A673 (cell line): ENCODE measurements around the gene CHTOP. TPM values are rescaled to one million over a fixed set of nuclear protein-coding genes. Genes with fewer than 3 reads are reported as not detected.

Experiments used
- BruUV-seq: library from RNA; stranded (reverse); fragments of 400-500 nt; replicated peaks from 2 replicates; lab custom pipeline; 2021; lab: Mats Ljungman, UMichigan
- CTCF ChIA-PET: fragments of 300-600 bp; sonication (Branson Sonifier 250); formaldehyde crosslinking; loops from one replicate; lab custom pipeline; 2022; ENCODE audit warnings: antibody characterized with exemption; lab: Charles Lee
- POLR2A ChIA-PET: fragments of 300-600 bp; sonication (Branson Sonifier 250); formaldehyde crosslinking; loops from one replicate; lab custom pipeline; 2022; ENCODE audit warnings: antibody characterized with exemption; ENCODE audit not compliant: low non-redundant PET; lab: Charles Lee
- DNase-seq: peaks from one replicate; pipeline ENCODE4 v3.0.0-alpha.2; 2015; ENCODE audit warnings: low spot score
- H3K27ac ChIP-seq: fragments of 200-600 bp; sonication (generic); 2 replicates; pipeline ENCODE4 v1.5.1; 2016; ENCODE audit warnings: mixed run types, low read depth, mild to moderate bottlenecking, mixed read lengths, antibody characterized with exemption, low read length; ENCODE audit not compliant: poor library complexity, severe bottlenecking
- H3K27me3 ChIP-seq: fragments of 200-600 bp; sonication (generic); replicated peaks from 2 replicates; pipeline ENCODE4 v1.6.1; 2017; ENCODE audit warnings: mixed run types, low read depth, mild to moderate bottlenecking, mixed read lengths, antibody characterized with exemption, low read length; ENCODE audit not compliant: insufficient read depth, poor library complexity
- H3K36me3 ChIP-seq: fragments of 200-600 bp; sonication (generic); 2 replicates; pipeline ENCODE4 v1.6.1; 2016; ENCODE audit warnings: mixed run types, mild to moderate bottlenecking, mixed read lengths, antibody characterized with exemption, low read length; ENCODE audit not compliant: insufficient read depth, poor library complexity, severe bottlenecking
- H3K4me1 ChIP-seq: fragments of 200-600 bp; sonication (generic); 2 replicates; pipeline ENCODE4 v1.6.1; 2017; ENCODE audit warnings: mixed run types, mild to moderate bottlenecking, mixed read lengths, antibody characterized with exemption, low read length; ENCODE audit not compliant: insufficient read depth, poor library complexity, severe bottlenecking
- H3K4me3 ChIP-seq: fragments of 200-600 bp; sonication (generic); 2 replicates; pipeline ENCODE4 v1.5.1; 2016; ENCODE audit warnings: low read depth, mixed run types, mild to moderate bottlenecking, mixed read lengths, low read length; ENCODE audit not compliant: poor library complexity, severe bottlenecking
- H3K9me3 ChIP-seq: fragments of 200-600 bp; sonication (generic); 2 replicates; pipeline ENCODE4 v1.6.1; 2016; ENCODE audit warnings: mixed run types, low read depth, mild to moderate bottlenecking, mixed read lengths, antibody characterized with exemption, low read length; ENCODE audit not compliant: poor library complexity, severe bottlenecking
- EZH2 ChIP-seq: fragments of 200-600 bp; sonication (generic); IDR thresholded peaks from 2 replicates; pipeline ENCODE4 v1.6.1; 2017; ENCODE audit warnings: borderline replicate concordance, low read depth, mild to moderate bottlenecking, mixed read lengths, antibody characterized with exemption, low read length; ENCODE audit not compliant: poor library complexity, severe bottlenecking
- intact Hi-C: fragments of 100-400 bp; cut with micrococcal nuclease; formaldehyde crosslinking; loops from one replicate; pipeline ENCODE4 v1.10.0; 2022; ENCODE audit not compliant: unreplicated experiment
- total RNA-seq: library from RNA; stranded (reverse); gene quantifications from 2 replicates; pipeline ENCODE4 v1.2.3, GENCODE V29; 2021
- TF ChIP-seq, protein P1 (sequence below): fragments of 300-800, 200-600 bp; sonication (generic); conservative IDR thresholded peaks from 2 replicates; pipeline ENCODE4 v1.5.1; 2017; ENCODE audit warnings: low read depth, mild to moderate bottlenecking, antibody characterized with exemption, low read length, moderate library complexity, mixed read lengths

CHTOP gene
- total RNA-seq, 1 experiment from 2014 or later: 101 TPM

DNA sequence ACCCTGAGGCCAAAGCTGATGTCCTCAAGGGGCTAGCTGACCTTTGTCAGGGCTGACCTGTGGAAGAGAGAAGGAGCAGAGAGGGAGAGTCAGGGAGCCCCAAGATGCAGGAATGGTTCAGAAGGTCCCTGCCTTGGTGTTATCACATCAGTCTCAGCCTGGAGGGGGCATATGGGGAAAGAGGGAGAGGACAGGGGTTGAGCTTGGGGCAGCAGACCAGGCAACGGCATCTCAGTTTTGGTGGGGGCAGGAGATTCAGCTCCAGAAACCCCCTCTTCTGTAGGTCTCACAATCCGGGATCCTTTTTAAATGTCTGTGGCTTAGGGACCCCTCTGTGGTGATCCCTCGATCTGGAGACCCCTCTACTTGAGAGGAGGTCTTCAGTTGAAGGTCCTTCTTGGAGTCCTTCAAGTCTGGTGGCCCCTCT, 7.4 kb upstream of the CHTOP start:
- Histone ChIP-seq H3K9me3 (no peaks in the 10 kb centered on the region), H3K27ac (peak overlapping the region; percentile 69), H3K27me3 (no peaks in the 10 kb centered on the region), H3K4me3 (no peak overlapping the region), H3K4me1 (peaks cover 23% of the 10 kb centered on the region), H3K36me3 (no peaks in the 10 kb centered on the region)
- BruUV-seq: no TSS peak
- DNase-seq: no peak
- intact Hi-C loops: no loop called here
- ChIA-PET POLR2A (interaction anchor here (0.6 kb wide), 1 partner anchor 189 kb away, joined by 10 read pairs; no protein-coding TSS in a partner anchor), CTCF (no interaction called here)
- TF ChIP-seq, protein P1, sequence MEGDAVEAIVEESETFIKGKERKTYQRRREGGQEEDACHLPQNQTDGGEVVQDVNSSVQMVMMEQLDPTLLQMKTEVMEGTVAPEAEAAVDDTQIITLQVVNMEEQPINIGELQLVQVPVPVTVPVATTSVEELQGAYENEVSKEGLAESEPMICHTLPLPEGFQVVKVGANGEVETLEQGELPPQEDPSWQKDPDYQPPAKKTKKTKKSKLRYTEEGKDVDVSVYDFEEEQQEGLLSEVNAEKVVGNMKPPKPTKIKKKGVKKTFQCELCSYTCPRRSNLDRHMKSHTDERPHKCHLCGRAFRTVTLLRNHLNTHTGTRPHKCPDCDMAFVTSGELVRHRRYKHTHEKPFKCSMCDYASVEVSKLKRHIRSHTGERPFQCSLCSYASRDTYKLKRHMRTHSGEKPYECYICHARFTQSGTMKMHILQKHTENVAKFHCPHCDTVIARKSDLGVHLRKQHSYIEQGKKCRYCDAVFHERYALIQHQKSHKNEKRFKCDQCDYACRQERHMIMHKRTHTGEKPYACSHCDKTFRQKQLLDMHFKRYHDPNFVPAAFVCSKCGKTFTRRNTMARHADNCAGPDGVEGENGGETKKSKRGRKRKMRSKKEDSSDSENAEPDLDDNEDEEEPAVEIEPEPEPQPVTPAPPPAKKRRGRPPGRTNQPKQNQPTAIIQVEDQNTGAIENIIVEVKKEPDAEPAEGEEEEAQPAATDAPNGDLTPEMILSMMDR: no peak
- no peak for TF ChIP-seq EZH2

DNA sequence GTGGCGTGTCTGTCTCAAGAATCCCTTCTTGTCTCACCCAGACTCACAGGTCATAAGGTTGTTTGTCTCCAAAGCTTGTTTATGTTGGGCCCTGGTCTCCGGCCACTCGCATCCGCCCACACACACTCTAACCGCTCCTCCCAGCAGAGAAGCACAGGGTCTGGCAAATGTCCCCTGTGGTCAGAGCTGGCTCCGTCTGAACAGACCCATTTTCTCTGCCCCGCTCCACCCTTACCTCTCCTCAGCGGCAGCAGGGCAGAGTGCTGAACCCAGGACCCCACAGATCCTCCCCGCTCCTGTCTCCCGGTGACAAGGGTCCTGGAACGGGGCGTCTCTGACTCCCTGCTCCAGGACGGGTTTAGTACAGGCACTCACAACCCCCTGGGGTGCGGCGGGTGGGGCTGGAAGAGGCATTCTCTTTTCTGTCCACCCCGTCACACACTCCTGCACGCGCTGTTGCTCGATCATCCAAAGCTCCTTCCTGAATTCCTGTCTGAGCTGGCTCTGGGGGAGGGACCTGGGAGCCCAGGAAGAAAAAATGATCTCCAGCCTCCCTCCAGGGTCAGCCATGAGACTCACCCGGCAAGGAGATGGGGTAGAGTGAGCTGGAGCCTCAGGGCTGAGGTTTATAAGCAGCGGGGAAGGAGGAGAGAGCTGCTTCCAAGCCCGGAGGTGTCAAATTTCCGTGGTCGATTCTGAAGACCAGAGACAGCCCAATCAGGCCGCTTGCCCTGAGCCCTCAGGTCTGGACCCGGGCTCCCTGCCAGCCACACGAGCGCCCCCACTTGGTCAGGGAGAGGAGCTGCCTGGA, 6.8 kb upstream of the CHTOP start, which contains the start of gene S100A13:
Gene S100A13 (minus strand): TSS at position 602 of the 811 bp plus-strand sequence. CDS start 1,033 bp downstream, outside the sequence.
- no peaks in the 10 kb centered on the region for H3K9me3 ChIP-seq
- peak; percentile 81 for DNase-seq
- peaks cover 23% of the 10 kb centered on the region for H3K4me1 ChIP-seq
- peak within 1 kb of the TSS; percentile 69 for H3K27ac ChIP-seq
- TF ChIP-seq EZH2: no peak
- TF ChIP-seq, protein P1: peak; percentile 72
- no peaks in the 10 kb centered on the region for H3K27me3 ChIP-seq
- intact Hi-C loops: no loop called here
- BruUV-seq: no TSS peak
- H3K4me3 ChIP-seq: peak within 1 kb of the TSS; percentile 38
- POLR2A ChIA-PET: interaction anchor here (0.6 kb wide), 1 partner anchor 188 kb away, joined by 10 read pairs; no protein-coding TSS in a partner anchor
- CTCF ChIA-PET: interaction anchor here (0.9 kb wide), 1 partner anchor 94 kb away, joined by 3 read pairs; no protein-coding TSS in a partner anchor
- H3K36me3 ChIP-seq: no peaks in the 10 kb centered on the region

DNA sequence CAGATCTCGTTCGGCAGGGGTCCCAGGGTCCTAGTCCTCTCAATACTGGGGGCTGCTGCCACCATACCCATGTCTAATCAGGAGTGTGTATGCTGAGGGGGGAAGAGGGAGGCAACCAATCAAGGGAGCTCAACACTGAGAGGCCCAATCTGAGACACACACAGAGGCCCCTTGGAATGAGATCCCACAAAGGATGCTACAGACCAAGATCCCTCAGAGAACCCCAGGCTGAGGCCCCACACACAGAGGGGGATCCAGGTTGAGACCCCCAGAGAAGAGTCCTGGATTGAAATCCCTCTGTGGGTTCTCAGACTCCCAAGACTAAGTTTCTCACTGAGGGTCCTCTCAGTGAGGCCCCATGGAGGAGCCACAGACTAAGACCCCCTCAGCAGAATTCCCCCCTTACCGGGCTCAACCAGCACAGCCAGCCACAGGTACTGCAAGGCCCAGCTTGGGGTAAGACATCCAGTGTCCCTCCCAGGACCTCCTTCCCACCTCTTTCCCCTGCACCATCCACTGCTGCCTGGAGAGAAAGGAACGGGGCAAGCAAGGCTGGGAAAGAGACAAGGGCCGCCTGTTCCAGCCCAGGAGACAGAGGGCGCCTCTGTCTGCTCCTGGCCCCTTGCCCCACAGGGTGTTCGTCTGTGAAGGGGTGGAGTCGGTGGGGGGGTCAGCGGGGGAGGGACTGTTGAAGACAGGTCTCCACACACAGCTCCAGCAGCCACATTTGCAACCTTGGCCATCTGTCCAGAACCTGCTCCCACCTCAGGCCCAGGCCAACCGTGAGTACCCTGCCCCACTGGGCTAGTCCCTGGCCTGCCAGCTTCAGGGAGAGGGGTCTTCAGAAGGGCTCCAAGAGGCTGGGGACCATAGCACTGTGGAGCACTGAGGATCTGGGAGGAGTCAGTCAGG, 5.9 kb upstream of the CHTOP start, which contains the start of gene S100A1:
Gene S100A1 (plus strand): TSS at position 720 of the 912 bp plus-strand sequence. CDS start 2,088 bp downstream, outside the sequence.
- H3K36me3 ChIP-seq: no peaks in the 10 kb centered on the region
- DNase-seq: no peak
- peak within 1 kb of the TSS; percentile 38 for H3K4me3 ChIP-seq
- CTCF ChIA-PET: interaction anchor here (0.9 kb wide), 1 partner anchor 95 kb away, joined by 3 read pairs; no protein-coding TSS in a partner anchor
- H3K27ac ChIP-seq: peak within 1 kb of the TSS; percentile 69
- no peaks in the 10 kb centered on the region for H3K27me3 ChIP-seq
- H3K9me3 ChIP-seq: no peaks in the 10 kb centered on the region
- no TSS peak for BruUV-seq
- POLR2A ChIA-PET: no interaction called here
- TF ChIP-seq EZH2: no peak
- TF ChIP-seq, protein P1: no peak
- intact Hi-C loops: no loop called here
- H3K4me1 ChIP-seq: peaks cover 23% of the 10 kb centered on the region
